KMS-11 (cell line): ENCODE data around the gene UTP4.

Experiments used
- H2AFZ ChIP-seq: fragments of 200-600 bp; sonication (generic); 2 replicates; pipeline ENCODE4 v1.6.1; 2016; ENCODE audit warnings: antibody characterized with exemption, mixed run types, low read depth
- H3K27ac ChIP-seq: fragments of 200-600 bp; sonication (generic); 2 replicates; pipeline ENCODE4 v1.6.1; 2016; ENCODE audit warnings: mild to moderate bottlenecking, mixed run types
- H3K27me3 ChIP-seq: fragments of 200-600 bp; sonication (generic); 2 replicates; pipeline ENCODE4 v1.6.1; 2017; ENCODE audit warnings: mild to moderate bottlenecking, low read depth, mixed run types, moderate library complexity; ENCODE audit not compliant: insufficient read depth
- H3K36me3 ChIP-seq: fragments of 200-600 bp; sonication (generic); 2 replicates; pipeline ENCODE4 v1.6.1; 2017; ENCODE audit warnings: mild to moderate bottlenecking, mixed run types; ENCODE audit not compliant: insufficient read depth
- H3K4me1 ChIP-seq: fragments of 200-600 bp; sonication (generic); 2 replicates; pipeline ENCODE4 v1.6.1; 2016; ENCODE audit warnings: mild to moderate bottlenecking, low read depth, mixed run types; ENCODE audit not compliant: poor library complexity, severe bottlenecking
- H3K4me2 ChIP-seq: fragments of 200-600 bp; sonication (generic); 2 replicates; pipeline ENCODE4 v1.7.0; 2016; ENCODE audit warnings: mild to moderate bottlenecking, mixed run types
- H3K4me3 ChIP-seq: fragments of 200-600 bp; sonication (generic); IDR thresholded peaks from 2 replicates; pipeline ENCODE4 v1.6.1; 2017; ENCODE audit warnings: low read depth, low read length, mixed read lengths; ENCODE audit not compliant: insufficient read depth
- H3K79me2 ChIP-seq: fragments of 200-600 bp; sonication (generic); 2 replicates; pipeline ENCODE4 v1.6.1; 2016; ENCODE audit warnings: low read depth, mixed run types; ENCODE audit not compliant: insufficient read depth
- H3K9ac ChIP-seq: fragments of 200-600 bp; sonication (generic); 2 replicates; pipeline ENCODE4 v1.6.1; 2016; ENCODE audit warnings: mild to moderate bottlenecking, mixed run types
- H4K20me1 ChIP-seq: fragments of 200-600 bp; sonication (generic); 2 replicates; pipeline ENCODE4 v1.6.1; 2016; ENCODE audit warnings: mild to moderate bottlenecking, mixed run types; ENCODE audit not compliant: insufficient read depth
- TF ChIP-seq, protein P1 (sequence below): fragments of 200-600 bp; sonication (generic); conservative IDR thresholded peaks from 2 replicates; pipeline ENCODE4 v1.6.1; 2017; ENCODE audit warnings: low read depth, mild to moderate bottlenecking, antibody characterized with exemption, low read length, moderate library complexity, mixed read lengths

The UTP4 gene

GRCh38 chr16:69217433-69217832, 85.0 kb downstream of the UTP4 start:
- Histone ChIP-seq H3K4me2 (no peak overlapping the region), H3K36me3 (no peaks in the 10 kb centered on the region), H3K27ac (no peak overlapping the region), H3K4me3 (no peak overlapping the region), H3K27me3 (no peaks in the 10 kb centered on the region), H3K4me1 (no peaks in the 10 kb centered on the region), H3K79me2 (peaks cover 3% of the 10 kb centered on the region; the same call in 1 of the 2 replicates), H3K9ac (no peak overlapping the region), H4K20me1 (no peaks in the 10 kb centered on the region), H2AFZ (no peak overlapping the region)
- TF ChIP-seq, protein P1, sequence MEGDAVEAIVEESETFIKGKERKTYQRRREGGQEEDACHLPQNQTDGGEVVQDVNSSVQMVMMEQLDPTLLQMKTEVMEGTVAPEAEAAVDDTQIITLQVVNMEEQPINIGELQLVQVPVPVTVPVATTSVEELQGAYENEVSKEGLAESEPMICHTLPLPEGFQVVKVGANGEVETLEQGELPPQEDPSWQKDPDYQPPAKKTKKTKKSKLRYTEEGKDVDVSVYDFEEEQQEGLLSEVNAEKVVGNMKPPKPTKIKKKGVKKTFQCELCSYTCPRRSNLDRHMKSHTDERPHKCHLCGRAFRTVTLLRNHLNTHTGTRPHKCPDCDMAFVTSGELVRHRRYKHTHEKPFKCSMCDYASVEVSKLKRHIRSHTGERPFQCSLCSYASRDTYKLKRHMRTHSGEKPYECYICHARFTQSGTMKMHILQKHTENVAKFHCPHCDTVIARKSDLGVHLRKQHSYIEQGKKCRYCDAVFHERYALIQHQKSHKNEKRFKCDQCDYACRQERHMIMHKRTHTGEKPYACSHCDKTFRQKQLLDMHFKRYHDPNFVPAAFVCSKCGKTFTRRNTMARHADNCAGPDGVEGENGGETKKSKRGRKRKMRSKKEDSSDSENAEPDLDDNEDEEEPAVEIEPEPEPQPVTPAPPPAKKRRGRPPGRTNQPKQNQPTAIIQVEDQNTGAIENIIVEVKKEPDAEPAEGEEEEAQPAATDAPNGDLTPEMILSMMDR, result no peak
